HG03196 (cell line): ENCODE measurements around the gene RIPK1.
"Not testable (repeated sequence)": the region's sequence is repeated elsewhere in the genome, so short reads cannot be mapped to it uniquely, and the experiment has no call there.

Experiments used
- ATAC-seq: cut with Tn5 transposase; IDR thresholded peaks from one replicate; pipeline ENCODE4 v1.9.1; 2021; ENCODE audit not compliant: unreplicated experiment

The RIPK1 gene

DNA sequence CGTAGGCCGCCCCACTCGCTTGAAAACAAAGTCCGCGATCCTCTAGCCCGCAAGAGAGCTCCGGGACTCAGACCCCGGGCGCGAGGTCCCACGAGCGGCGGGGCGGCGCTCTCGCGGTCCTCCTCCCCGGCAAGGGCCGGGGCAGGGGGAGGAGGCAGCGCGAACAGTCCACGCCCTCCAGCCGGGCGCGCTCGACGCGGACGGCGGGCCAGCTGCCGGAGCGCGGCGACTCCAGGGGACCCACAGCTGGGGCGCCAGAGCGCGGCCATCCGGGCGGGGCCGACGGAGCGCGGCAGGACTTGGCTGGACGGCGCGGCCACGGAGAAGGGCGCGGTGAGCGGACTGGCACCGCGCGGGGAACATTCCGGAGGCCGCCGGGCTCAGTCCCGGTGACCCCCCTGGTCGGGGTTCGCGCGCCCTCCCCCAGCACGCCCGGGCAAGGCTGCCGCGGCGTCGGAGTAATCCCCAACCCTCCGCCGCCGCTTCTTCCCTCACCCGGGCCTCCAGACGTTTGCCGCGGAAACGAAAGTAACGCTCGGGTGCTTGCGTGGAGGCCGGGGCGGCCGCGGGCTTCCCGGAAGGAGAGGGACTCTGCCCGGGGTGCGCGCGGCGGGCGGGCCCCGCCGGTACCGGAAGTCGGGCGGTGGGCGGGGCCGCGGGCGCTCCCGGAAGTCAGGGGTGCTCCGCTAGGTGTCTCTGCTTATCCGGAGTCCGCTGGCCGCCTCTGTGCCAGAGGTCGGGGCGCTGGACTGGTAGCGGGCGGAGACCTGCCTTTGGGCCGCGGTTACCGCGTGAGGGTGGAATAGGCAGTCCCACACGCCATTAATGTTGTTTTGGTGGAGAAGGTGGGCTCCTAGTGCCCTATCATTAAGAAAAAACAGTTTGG is at the start of gene RIPK1:
Gene RIPK1, plus strand, starts transcription at position 166 of the 886 bp plus-strand sequence. CDS start 8,330 bp downstream, outside the sequence.
- ATAC-seq: peak; percentile 76

- no peak for ATAC-seq
Measured at GRCh38 chr6:3019065-3019464, 49.2 kb upstream of the RIPK1 start.

- ATAC-seq: no peak
Measured at GRCh38 chr6:3019749-3020320, 48.5 kb upstream of the RIPK1 start.

DNA sequence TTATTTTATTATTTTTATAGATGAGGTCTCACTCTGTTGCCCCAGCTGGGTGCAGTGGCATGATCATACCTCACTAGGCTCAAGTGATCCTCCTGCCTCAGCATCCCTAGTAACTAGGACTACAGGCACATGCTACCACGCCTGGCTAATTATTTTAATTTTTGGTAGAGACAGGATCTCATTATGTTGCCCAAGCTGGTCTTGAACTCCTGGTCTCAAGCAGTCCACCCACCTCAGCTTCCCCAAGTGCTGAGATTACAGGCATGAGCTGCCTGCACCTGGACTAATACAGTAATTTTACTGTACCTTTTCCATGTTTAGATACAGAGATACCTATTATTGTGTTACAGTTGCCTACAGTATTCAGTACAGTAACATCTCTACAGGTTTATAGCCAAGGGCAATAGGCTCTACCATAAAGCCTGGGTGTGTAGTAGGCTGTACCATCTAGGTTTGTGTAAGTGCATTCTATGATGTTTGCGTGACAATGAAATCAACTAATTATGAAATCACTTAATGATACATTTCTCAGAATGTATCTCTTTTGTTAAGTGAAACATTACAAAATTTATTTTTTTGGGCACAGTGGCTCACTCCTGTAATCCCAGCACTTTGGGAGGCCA is 47.2 kb upstream of the RIPK1 start:
- ATAC-seq: not testable (repeated sequence)

GRCh38 chr6:3022765-3023662 is 45.3 kb upstream of the RIPK1 start:
- no peak for ATAC-seq

- peak; percentile 83 for ATAC-seq
Measured at GRCh38 chr6:3023663-3024483, 44.4 kb upstream of the RIPK1 start.

DNA sequence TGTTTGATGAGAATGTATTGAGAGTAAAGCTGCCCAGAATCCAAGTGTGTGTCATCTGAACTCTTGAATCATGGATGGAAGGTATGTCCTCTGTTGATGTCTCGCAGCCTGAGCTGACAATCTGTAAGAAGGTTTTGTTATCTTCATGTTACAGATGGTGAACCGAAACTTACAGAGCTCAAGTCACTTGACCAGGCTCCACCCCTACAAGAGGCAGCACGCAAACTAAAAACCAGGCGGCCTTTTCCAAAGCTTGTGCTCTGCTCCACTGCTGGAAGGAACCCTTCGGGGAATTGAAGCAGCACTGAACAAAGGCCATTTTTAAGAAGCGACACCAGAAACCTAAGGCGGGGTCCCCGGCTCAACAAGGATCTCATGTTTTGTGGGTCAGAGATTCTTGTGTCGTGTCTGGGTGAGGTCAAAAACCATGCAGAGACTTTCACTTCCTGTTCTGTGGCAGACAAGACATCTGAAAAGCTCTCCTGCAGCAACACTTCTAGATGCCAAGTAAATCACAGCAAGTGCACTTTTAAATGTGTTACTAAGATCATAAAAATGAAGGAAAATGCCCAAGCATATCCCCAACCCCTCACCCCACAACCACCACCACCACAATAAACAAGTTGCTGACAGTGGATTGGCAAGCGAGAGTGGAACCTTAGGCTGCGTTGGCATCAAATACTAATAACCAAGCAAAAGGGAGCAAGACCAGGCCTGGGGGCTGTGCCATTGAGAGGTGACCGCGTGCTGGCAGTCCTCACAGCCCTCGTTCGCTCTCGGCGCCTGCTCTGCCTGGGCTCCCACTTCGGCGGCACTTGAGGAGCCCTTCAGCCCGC is 41.3 kb upstream of the RIPK1 start:
- ATAC-seq: peak; percentile 70

DNA sequence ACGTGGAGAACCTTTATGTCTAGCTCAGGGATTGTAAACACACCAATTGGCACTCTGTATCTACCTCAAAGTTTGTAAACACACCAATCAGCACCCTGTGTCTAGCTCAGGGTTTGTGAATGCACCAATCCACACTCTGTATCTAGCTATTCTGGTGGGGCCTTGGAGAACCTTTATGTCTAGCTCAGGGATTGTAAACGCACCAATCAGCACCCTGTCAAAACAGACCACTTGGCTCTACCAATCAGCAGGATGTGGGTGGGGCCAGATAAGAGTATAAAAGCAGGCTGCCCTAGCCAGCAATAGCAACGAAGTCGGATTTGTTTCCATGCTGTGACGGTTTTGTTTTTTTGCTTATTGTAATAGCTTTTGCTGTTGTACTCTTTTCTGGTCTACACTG is 40.1 kb upstream of the RIPK1 start:
- not testable (repeated sequence) for ATAC-seq

DNA sequence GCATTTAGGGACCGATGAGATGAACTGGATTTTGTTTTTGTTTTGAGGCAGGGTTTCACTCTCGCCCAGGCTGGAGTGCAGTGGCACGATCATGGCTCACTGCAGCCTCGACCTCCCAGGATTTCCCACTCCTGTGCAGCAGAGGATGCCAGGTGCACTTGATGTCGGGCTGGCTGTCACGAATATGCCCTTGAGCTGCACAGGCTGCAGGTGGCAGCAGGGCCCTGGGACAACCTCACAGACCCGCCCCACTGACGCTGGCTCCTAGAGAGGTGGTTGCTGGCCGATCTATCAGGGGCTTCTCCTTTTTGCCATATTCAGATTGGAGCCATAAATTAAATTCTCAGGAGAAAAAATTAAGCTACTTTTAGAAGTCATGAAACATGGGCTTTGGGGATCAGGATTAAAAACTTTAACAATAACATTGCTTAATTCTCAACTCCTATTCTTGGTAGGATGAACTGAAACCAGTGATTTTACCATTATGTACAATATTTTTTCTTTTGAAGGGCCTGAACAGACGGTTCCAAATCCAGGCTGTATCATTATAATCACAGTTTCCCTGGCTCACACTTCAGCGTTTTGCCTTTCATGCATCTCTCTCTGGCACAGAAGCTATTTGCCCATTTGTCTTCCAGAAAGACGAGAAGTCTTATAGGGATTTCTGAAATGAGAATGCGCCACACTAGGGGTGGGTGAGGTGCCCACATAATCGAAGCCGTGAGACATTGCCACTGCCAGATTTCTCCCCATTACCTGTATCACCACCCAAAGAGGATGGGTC is 36.2 kb upstream of the RIPK1 start:
- ATAC-seq: no peak

- ATAC-seq: no peak
Measured at GRCh38 chr6:3032986-3033385, 35.3 kb upstream of the RIPK1 start.

DNA sequence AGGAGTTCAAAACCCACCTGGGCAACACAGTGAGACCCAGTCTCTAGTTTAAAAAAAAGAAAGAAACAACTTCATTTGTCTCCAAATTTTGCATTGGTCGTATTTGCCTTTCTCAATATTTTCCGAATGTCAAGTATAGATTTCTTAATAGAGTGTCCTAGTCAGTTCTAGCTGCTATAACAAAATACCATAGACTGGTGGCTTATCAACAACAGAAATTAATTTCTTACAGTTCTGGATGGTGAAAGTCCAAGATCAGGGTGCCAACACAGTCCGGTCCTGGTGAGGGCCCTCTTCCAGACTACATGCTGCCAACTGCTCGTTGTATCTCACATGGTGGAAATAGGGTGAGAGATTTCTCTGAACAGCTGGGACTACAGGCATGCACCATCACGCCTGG is 34.6 kb upstream of the RIPK1 start:
- no peak for ATAC-seq

DNA sequence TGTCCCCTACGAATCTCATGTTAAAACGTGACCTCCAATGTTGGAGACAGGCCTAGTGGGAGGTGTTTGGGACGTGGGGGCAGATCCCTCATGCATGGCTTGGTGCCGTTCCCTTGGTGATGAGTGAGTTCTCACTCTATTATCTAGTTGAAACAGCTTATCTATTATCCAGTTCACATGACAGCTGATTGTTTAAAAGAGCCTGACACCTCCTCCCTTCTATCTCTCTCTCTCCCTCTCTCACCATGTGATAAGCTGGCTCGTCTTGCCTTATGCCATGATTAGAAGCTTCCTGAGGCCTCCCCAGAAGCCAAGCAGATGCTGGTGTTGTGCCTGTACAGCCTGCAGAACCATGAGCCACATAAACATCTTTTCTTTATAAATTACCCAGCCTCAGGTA is 32.9 kb upstream of the RIPK1 start:
- ATAC-seq: no peak

GRCh38 chr6:3036861-3037637 is 31.2 kb upstream of the RIPK1 start:
- no peak for ATAC-seq

DNA sequence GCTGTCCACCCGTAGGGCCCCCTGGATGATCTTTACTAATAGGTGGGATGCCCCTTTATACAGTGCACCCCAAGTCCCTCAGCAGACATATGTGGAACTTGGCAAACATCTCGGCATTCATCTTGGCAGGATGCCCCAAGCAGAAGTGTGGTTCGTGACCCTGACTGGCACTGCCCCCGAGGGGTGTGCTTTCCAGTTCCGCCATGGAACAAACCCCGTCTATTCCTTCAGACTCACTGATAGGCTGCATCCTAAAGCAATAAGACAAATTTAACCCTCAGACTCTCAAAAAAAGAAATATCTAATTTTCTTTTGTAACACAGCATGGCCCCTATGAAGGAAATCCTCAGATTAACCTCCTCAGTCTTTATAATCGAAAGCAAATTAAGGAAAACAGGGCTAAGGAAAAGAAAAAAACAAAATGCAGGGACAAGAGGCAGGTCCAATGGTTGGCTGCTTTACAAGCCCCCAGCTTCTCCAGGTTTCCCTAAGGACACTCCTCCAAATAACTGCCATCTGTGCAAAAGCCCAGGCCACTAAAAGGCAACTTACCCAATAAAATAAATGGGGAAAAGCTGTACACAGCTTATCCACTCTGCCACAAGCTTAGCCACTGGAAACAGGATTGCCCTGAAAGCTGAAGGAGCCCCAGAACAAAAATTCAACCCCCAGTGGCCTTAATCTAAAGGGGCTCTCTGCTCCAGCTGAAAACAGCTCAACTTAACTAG is 30.5 kb upstream of the RIPK1 start:
- ATAC-seq: no peak

DNA sequence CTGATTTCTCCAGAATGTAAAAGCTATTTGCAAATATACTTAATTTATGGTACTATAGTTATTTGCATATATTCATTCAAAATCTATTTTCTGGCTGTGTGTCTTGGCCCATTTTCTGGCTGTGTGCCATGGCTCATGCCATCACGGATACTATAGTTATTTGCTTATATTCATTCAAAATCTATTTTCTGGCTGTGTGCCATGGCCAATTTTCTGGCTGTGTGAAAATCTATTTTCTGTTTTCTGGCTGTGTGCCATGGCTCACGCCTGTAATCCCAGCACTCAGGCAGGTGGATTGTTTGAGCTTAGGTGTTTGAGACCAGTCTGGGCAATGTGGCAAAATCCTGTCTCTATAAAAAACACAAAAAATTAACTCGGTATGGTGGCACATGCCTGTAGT is 28.9 kb upstream of the RIPK1 start:
- no peak for ATAC-seq

- ATAC-seq: no peak
Measured at GRCh38 chr6:3041147-3041546, 27.1 kb upstream of the RIPK1 start.

GRCh38 chr6:3041606-3042005 is 26.7 kb upstream of the RIPK1 start:
- ATAC-seq: no peak
